ENCODE data around the gene ATP9A. TPM values are rescaled to one million over a fixed set of nuclear protein-coding genes. Genes with fewer than 3 reads are reported as not detected.

Gene ATP9A
- total RNA-seq, 2 experiments from 2014 or later, result 0.11 to 0.19 TPM

DNA sequence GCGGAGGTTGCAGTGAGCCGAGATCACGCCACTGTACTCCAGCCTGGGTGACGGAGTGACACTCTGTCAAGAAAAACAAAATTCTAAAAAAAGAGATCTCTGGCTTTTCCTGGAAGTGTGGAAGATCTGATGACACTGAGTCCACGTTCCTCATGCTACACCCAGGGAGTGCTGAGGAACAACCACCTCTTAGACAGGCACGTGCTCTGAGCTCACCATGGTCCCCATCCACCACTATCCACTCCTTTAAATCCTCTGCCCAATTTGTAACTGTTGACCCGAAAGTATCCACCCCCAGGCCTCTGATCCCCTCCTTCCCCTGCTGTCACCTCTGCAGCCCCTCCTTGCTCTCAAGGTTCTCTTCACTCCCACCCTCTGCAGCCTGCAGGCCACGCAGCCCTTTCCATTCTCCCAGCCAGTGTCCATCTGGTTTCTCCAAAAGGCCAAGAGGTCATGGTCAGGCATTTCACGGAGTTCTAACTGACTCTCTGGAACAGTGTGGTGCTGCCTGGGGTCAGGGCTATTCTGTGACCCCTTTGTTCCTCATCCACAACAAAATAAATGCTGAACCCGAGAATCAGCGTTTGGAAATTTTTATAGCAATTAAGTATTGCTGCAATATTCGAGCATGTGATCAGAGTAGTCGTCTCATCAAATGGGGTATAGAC is 88.8 kb downstream of the ATP9A start:
- Mint-ChIP-seq H3K4me1 (ENCODE audit: low read depth) (no peaks in the 10 kb centered on the region), H3K9me3 (no peaks in the 10 kb centered on the region), H3K27me3 (peaks cover 16% of the 10 kb centered on the region), H3K4me3 (no peak overlapping the region), H3K36me3 (ENCODE audit: low read depth) (no peaks in the 10 kb centered on the region), H3K27ac (no peak overlapping the region)
- Histone ChIP-seq H3K9me3 (ENCODE audit: control insufficient read depth in 1 of 2, insufficient read depth in 1 of 2, low read length in 2 of 2) (no peaks in the 10 kb centered on the region), H3K4me3 (ENCODE audit: low read length) (no peak overlapping the region), H3K4me1 (ENCODE audit: insufficient read depth, low read length) (no peaks in the 10 kb centered on the region), H3K27me3 (ENCODE audit: control insufficient read depth in 1 of 2, insufficient read depth in 2 of 2, low read length in 2 of 2) (no peaks in the 10 kb centered on the region), H3K36me3 (ENCODE audit: insufficient read depth, low read length) (no peaks in the 10 kb centered on the region), H3K27ac (ENCODE audit: low read depth in 1 of 2, low read length in 2 of 2) (no peak overlapping the region)
- no peak for ATAC-seq (ENCODE audit: poor library complexity)
- intact Hi-C loops (cut with DNase I, micrococcal nuclease), result no loop called here
- DNase-seq, result no peak
- ChIA-PET CTCF (no interaction called here), POLR2A (no interaction called here)
- TF ChIP-seq, protein P1, sequence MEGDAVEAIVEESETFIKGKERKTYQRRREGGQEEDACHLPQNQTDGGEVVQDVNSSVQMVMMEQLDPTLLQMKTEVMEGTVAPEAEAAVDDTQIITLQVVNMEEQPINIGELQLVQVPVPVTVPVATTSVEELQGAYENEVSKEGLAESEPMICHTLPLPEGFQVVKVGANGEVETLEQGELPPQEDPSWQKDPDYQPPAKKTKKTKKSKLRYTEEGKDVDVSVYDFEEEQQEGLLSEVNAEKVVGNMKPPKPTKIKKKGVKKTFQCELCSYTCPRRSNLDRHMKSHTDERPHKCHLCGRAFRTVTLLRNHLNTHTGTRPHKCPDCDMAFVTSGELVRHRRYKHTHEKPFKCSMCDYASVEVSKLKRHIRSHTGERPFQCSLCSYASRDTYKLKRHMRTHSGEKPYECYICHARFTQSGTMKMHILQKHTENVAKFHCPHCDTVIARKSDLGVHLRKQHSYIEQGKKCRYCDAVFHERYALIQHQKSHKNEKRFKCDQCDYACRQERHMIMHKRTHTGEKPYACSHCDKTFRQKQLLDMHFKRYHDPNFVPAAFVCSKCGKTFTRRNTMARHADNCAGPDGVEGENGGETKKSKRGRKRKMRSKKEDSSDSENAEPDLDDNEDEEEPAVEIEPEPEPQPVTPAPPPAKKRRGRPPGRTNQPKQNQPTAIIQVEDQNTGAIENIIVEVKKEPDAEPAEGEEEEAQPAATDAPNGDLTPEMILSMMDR (IDR thresholded peaks at IDR 0.05), result no peak

DNA sequence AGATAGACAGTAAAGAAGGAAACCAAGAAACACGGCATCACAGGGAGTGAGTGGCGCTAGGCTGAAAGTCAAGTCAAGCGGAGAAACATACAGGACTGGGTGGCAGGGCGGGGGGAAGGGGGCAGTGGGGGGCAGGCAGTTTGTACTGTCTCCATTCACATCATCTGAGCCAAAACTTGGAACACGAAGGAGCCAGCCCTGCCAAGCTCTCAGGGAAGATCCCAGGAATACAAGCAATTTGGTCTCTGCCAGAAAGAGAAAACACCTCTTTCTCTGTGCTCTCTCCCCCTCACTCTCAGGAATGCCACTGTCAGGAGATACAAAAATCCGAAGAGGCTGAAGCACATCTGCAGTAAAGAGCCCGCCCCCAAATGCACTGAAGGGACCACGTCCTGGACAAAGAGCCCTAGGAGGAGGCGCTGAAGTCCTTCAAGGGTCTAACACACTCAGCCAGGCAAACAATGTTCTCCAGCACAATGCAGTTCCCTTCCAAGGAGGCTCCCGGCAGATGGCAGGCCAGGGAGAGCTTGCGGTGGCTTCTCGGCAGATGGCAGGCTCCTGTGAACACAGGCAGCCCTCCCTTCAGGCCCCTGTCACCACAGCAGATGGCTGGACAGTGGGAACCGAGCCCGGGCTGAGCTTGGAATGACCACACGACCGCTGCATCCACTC is 90.0 kb downstream of the ATP9A start:
- ChIA-PET POLR2A (no interaction called here), CTCF (no interaction called here)
- Mint-ChIP-seq H3K36me3 (ENCODE audit: low read depth) (no peaks in the 10 kb centered on the region), H3K27me3 (peaks cover 16% of the 10 kb centered on the region), H3K9me3 (no peaks in the 10 kb centered on the region), H3K4me1 (ENCODE audit: low read depth) (no peaks in the 10 kb centered on the region), H3K27ac (no peak overlapping the region), H3K4me3 (no peak overlapping the region)
- Histone ChIP-seq H3K9me3 (ENCODE audit: control insufficient read depth in 1 of 2, insufficient read depth in 1 of 2, low read length in 2 of 2) (no peaks in the 10 kb centered on the region), H3K27ac (ENCODE audit: low read depth in 1 of 2, low read length in 2 of 2) (no peak overlapping the region), H3K4me3 (ENCODE audit: low read length) (no peak overlapping the region), H3K27me3 (ENCODE audit: control insufficient read depth in 1 of 2, insufficient read depth in 2 of 2, low read length in 2 of 2) (no peaks in the 10 kb centered on the region), H3K4me1 (ENCODE audit: insufficient read depth, low read length) (no peaks in the 10 kb centered on the region), H3K36me3 (ENCODE audit: insufficient read depth, low read length) (no peaks in the 10 kb centered on the region)
- no peak for DNase-seq
- TF ChIP-seq, protein P1 (IDR thresholded peaks at IDR 0.05), result no peak
- no peak for ATAC-seq (ENCODE audit: poor library complexity)
- intact Hi-C loops (cut with DNase I, micrococcal nuclease), result no loop called here

DNA sequence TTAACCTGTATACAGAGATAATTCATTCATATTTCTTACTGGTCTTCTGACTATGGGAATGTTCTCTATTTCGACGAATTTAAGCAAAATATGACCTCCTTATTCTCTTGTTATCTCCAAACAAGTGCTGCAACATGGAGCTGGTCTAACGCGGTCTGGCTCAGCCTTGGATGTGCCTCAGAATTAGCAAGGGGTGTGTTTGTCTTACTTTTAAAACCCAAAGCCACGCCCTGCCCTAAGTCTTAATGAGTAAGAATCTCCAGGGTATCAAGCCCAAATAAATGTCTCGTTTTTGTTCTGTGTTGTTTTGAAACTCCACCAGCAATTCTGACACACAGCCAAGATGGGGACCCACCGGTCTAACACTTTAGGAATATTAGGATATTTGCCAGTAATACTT is 99.2 kb downstream of the ATP9A start:
- H3K4me1 Mint-ChIP-seq (ENCODE audit: low read depth), result peaks cover 10% of the 10 kb centered on the region
- ChIA-PET CTCF (no interaction called here), POLR2A (no interaction called here)
- no peak overlapping the region for H3K4me3 Mint-ChIP-seq
- no peaks in the 10 kb centered on the region for H3K36me3 Mint-ChIP-seq (ENCODE audit: low read depth)
- Histone ChIP-seq H3K4me3 (ENCODE audit: low read length) (no peak overlapping the region), H3K9me3 (ENCODE audit: control insufficient read depth in 1 of 2, insufficient read depth in 1 of 2, low read length in 2 of 2) (no peaks in the 10 kb centered on the region), H3K27me3 (ENCODE audit: control insufficient read depth in 1 of 2, insufficient read depth in 2 of 2, low read length in 2 of 2) (no peaks in the 10 kb centered on the region), H3K27ac (ENCODE audit: low read depth in 1 of 2, low read length in 2 of 2) (no peak overlapping the region), H3K4me1 (ENCODE audit: insufficient read depth, low read length) (peaks cover 8% of the 10 kb centered on the region), H3K36me3 (ENCODE audit: insufficient read depth, low read length) (no peaks in the 10 kb centered on the region)
- no peak overlapping the region for H3K27ac Mint-ChIP-seq
- DNase-seq (no peak), ATAC-seq (ENCODE audit: poor library complexity) (no peak)
- TF ChIP-seq, protein P1 (IDR thresholded peaks at IDR 0.05), result no peak
- no peaks in the 10 kb centered on the region for H3K9me3 Mint-ChIP-seq
- peaks cover 3% of the 10 kb centered on the region for H3K27me3 Mint-ChIP-seq
- intact Hi-C loops (cut with DNase I, micrococcal nuclease), result no loop called here

Data from CD4-positive, alpha-beta T cell (primary cell).